GM21528 (cell line): ENCODE measurements around the gene APOL6.
"Not testable (repeated sequence)": the region's sequence is repeated elsewhere in the genome, so short reads cannot be mapped to it uniquely, and the experiment has no call there.

Experiments
- ATAC-seq: cut with Tn5 transposase; IDR thresholded peaks from one replicate; pipeline ENCODE4 v1.9.1; 2021; ENCODE audit warnings: mild to moderate bottlenecking, moderate library complexity; ENCODE audit not compliant: unreplicated experiment, low FRiP score

APOL6 gene

DNA sequence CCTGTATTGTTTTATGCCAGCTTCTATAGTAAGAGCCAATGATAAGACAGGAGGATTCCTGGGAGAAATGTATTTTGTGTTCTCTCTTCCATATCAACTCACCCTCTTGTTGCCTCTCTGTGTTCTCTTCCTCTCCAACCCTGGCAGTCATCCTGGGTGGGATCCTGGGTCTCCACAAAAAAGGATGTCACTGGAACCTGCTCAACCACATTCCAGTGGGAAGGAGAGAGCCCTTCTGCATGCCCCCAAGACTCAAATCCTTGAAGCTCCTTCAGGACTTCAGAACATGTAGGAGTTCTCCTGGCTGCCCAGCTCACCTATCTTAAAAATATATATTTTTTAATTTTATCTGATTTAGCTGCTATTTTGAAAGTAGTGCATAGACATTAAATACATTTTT, 26.1 kb downstream of the APOL6 start:
- no peak for ATAC-seq

DNA sequence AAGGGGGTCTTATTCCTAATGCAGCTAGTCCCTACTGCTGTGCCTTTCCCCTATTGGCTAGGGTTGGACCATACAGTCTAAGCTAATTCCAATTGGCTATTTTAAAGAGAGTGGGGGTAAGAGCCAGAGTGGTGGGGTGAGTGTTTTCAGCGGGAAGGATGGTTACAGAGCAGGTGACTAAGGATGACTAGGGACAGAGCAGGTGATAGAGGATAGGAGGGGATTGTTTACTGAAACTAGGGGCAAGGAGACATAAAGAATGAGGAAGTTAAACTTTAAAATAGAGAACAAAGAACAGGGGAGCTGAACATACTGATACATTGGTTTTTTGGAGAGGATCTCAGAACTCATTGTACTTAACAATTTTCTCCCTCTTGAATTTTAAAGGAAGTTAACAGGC, 27.8 kb downstream of the APOL6 start:
- ATAC-seq: not testable (repeated sequence)

DNA sequence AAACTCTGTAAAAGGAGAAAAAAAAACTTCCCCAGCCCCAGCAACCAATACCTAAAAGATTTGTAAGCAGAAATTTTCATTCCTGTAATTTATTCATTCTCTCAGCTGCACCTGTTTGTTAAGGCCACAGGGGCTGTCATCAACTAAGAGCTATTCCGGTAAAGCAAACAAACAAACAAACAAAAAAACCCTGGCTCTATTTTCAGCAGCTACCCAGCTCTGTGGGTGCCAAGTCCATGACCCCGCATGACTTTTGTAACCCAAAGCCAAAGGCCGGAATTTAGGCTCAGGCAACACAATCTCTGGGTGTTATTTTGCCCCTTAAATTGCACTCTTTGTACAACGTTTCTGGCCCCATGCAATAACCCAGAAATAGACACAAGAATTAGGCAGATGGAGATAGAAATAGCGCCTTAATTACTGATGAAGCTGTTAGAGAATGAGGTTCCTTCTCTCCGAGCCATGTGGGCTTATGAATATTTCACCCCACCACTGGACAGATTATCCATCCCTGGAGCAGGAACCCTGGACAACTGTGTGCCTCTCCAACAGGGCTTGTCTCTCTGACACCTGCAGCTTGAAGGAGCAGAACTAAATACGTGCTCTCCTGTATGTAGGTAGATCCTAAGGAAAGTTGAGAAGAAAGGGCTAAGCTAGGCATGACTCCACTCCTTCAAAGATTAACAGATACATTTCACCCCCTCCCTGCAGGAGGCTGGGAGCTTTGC, 29.4 kb downstream of the APOL6 start:
- ATAC-seq: no peak

DNA sequence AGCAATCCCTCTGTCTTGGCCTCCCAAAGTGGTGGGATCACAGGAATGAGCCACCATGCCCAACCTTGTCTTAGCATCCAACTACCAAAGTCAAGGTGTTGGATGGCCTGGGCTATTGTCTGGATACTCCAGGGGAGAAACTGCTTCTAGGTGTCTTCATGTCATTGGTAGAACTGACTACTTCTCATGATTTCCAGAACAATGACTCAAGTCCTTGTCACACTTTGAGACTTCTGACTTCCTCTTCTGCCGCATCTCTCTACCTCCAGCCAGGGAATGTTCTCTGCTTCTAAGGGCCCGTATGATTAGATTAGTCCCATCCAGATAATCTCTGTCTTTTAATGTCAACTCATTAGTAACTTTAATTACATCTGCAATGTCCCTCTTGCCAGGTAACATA, 30.6 kb downstream of the APOL6 start:
- ATAC-seq: no peak

DNA sequence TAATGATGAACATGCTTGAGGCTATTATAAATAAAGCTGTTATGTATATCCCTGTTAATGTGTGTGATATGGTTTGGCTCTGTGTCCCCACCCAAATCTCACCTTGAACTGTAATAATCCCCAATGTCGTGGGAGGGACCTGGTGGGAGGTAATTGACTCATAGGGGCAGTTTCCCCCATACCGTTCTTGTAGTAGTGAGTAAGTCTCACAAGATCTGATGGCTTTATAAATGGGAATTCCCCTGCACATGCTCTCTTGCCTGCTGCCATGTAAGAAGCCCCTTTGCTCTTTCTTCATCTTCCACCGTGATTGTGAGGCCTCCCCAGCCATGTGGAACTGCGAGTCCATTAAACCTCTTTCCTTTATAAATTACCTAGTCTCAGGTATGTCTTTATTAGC, 31.2 kb downstream of the APOL6 start:
- ATAC-seq: not testable (repeated sequence)

DNA sequence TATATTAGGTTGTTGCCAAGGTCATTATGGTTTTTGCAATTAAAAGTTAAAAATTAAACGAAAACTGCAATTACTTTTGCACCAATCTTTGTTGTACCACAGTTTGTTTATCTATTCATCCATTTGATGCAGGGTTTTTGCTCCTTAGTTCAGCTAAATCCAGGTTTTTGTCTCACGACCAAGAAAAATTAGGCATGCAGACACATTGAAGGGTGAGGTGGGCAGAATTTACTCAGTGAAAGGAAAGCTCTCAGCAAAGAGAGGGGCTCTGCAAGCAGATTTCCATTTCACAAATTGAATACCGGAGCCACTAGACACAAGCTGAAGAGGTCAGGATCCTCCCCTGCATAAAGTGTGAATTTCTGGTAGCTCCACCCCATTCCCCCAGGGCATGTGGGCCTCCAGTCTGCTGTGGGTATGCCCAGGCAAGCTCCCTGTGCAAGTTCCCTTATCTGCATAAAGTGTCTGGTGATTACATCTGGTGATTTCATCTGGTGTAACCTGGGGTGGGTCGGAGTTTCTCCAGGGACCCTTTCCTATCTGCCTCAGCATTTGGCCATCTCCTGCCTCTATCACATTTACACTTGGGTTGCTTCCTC, 33.3 kb downstream of the APOL6 start:
- ATAC-seq: no peak

DNA sequence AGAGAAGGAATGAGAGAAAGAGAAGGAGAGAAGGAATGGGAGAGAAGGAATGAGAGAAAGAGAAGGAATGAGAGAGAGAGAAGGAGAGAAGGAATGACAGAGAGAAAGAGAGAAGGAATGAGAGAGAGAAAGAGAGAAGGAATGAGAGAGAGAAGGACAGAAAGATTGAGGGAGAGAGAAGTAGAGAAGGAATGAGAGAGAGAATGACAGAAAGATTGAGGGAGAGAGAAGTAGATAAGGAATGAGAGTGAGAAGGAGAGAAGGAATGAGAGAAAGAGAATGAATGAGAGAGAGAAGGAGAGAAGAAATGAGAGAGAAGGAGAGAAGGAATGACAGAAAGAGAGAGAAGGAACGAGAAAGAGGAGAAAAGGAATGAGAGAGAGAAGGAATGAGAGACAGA, 35.3 kb downstream of the APOL6 start:
- ATAC-seq: no peak

DNA sequence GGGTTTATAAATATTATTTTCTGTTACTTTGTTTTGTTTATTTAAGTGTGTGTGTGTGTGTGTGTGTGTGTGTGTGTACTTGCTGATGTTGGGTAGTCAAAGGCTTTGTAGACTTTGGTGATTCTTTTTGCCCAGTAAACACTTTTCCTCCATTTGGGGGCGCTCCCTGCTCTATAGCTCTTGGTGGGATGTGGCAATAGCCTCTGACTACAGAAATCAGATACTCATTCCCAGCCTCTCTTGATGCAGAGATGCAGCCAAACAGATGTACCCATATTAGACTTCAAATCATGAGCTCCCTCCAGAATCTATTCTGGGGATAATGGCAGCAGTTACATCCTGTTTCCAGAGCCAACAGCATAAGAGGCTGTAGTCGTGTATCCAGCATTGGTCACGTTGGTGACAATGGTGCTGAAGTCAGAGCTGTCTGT, 36.0 kb downstream of the APOL6 start:
- ATAC-seq: no peak

DNA sequence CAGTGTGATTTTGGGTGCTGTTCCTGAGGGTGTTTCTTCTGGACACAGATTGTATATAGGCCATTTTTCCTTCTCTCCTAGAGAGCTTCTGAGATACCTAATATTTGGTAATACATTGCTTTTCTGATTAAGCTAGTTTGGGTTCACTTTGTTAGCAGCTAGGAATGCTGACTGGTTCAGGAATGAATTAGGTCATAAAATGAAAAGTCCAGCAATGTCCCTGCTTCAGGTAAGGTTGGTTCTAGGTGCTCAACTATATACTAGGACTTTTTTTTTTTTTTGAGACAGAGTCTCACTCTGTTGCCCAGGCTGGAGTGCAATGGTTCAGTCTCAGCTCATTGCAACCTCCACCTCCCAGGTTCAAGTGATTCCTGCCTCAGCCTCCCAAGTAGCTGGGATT, 36.5 kb downstream of the APOL6 start:
- ATAC-seq: no peak

DNA sequence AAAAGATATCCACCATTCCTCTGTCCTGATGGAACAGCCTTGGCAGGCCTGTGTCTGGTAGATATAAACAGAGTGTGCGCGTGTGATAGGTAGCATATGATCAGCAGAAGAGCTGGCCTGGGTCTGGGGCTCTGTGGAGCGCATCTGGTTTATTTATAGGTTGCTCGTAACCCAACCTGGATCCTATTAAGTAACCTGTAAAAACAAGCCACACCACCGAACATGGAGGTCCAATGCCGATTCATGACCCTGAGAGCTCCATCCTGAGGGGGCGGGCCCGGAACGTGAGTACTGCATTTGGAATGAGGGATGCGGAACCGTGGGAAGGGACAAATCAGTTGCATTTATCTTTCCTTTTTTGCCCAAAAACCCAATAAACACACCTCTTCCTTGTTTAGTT, 37.5 kb downstream of the APOL6 start:
- no peak for ATAC-seq

DNA sequence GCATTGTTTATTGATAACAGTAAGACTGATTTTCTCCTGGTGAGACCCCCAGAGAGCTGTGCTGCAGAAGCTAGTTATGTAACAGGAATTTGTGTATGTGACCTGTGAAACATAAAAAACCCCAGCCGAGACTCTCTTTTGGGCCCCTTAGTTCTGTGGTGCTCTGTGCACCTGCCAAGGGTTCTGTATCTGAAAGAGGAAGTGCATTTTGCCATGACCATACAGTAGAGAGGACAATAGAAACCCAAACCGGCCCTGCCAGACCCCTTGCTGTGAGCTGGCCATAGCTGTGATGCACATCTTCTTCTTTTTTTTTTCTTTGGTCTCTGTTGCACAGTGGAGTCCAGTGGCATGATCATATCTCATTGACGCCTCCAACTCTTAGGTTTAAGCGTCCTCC, 38.1 kb downstream of the APOL6 start:
- no peak for ATAC-seq

DNA sequence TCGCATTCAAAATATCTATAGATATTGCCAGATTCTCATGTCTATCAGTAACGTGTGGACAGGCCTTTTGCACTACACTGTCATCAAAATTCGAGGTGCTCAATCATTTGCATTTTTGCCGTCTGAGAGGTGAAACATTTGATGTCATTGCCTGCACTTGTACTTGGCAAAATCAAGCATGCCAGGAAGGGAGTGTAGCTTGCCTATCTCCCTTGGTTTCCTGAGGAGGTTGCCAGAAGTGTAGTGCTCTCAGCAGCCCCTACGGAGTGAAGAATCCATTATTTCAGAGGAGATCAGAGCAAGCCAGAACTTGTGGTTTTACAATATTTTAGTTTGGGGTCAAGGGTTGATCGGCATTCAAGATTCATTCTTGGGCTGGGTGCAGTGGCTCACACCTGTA, 39.2 kb downstream of the APOL6 start:
- no peak for ATAC-seq

DNA sequence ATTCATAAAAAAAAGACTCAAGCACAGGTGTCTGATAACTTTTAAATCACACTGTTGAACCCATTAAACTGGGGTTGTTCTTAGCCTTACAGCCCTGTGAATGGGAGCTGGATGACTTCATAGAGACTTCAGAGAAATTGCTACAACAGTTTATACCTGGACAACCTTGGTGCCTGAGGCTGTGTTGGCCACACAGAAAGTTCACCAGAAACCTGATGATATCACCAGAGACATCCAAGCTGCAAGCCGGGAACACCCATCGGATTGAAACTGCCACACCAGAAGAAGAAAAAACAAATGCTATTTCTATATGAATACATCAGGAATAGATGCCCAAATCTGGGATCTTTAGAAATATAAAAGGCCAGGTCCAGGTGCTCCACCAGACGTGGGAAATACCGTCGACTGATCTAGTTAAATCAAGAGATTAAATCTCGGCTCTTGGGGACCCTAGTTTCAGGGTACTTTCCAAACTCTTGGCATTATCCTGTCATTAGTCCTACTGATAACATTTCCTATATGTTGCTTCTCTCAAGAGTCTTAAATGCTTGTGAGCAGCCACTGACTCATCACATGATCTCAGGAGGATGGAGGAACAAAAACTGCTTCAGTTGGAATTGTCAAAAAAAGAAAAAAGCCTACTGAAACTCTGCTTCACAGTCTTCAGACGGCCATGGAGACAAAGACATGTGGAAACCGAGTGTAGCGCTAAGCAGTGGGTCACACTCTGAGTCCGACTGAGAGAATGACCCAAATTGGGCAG, 40.8 kb downstream of the APOL6 start:
- ATAC-seq: no peak

DNA sequence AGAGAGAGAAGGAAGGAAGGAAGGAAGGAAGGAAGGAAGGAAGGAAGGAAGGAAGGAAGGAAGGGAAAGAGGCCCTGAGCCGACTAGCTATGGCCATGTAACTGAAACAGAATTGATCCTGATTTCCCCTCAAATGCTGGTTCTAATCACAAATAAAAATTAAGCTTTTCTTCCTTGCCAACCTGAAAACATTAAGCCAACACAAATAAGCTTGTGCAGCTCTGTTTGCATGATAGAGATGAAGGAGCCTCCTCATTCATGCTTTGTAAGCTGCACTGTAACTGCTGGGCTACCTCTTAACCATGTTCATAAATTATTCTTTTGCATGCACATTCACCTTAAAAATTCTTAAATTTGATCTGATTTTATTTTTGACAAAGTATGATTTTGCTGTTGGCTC, 41.8 kb downstream of the APOL6 start:
- ATAC-seq: no peak

DNA sequence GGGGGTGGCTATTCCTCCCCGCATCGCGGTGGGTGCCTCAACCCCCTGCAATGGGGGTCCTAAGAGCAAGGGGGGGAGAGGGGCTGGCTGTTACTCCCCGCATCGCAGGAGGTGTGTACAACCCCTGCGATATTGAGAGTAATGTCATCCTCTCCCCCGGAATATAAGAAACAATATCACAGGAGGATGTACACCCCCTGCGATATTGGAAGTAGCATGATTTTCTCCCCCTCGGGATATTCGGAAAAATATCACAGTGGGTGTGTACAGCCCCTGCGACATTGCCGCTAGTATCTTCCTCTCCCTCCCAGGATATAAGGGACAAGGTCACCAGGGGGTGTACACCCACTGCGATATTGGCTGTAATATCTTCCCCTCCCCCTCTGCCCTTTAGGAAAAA, 47.0 kb downstream of the APOL6 start:
- no peak for ATAC-seq

DNA sequence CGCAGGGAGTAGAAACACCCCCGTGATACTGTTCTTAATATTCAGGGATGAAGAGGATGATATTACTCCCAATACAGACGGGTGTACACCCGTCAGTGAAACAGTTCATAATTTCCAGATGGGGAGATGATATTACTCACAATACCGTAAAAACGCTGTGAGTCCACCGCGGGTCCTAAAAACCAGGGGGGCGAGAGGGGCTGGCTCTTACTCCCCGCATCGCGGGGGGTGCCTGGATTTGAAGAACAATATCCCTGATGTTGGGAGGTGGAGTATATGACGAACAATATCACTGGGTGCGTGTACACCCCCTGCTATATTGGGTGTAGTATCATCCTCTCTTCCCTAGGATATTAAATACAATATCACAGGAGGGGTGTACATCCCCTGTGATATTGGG, 48.9 kb downstream of the APOL6 start:
- no peak for ATAC-seq

DNA sequence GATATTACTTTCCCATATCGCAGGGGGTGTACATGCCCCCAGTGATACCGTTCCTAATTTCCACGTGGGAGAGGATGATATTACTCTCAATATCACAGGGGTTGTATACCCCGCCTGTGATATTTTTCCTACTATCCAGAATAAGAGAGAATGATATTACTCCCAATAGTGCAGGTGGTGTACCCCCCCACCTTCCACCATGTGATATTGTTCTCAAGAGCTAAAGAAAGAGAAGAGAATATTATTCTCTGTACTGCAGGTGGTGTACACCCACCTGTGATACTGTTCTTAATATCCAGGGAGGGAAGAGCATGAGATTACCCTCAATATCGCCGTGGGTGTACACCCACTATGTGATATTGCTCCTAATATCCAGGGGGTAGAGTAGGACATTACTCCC, 51.6 kb downstream of the APOL6 start:
- not testable (repeated sequence) for ATAC-seq

DNA sequence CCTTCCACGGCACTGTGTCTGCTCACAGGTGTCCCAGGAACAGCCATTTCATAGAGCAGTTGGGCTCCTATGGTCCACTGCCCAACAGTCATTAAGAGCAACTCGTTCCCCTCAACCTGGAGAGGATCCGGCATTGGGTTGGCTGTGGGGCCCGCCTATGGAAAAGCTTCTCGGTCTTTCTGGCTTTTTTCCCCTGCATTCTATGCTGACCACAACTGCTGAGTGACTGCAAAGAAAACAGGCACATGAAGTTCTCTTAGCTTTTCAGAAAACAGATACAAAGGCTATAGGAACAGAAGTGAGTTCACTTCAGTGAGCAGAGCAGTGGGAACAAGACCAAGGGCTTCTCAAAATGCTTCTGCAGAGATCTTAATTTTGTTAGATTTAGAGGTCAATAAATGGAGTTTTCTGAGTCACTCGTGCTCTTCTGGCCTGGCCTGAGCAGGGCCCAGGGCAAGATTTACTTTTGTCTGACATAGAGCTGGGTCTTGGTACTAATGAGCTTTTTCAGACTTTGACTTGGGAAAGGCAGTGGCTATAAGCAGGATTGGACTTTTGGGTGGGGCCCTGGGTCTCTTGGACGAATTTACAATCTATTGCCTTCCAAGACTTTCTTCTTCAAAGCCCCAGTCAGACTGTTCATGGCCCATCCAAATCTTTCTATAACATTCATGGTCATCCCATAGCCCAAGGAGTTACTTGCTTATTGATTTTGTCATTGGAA, 55.8 kb downstream of the APOL6 start:
- ATAC-seq: no peak

DNA sequence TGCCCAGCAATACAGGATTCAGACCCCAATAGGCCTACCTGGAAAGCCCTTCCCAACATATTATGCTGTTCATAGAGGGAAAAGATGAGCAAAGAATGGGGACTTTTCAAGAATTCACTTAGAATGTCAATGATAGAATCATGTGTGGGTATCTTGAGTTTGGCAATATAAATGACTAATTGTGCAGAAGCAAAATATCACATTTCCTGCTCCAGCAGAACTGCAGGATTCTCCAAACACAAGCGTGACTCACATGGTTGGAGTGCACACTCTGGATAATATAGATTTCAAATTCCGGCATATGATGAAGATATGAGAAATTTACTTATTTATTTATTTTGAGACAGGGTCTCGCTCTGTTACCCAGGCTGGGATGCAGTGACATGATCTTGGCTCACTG, 56.9 kb downstream of the APOL6 start:
- ATAC-seq: no peak

DNA sequence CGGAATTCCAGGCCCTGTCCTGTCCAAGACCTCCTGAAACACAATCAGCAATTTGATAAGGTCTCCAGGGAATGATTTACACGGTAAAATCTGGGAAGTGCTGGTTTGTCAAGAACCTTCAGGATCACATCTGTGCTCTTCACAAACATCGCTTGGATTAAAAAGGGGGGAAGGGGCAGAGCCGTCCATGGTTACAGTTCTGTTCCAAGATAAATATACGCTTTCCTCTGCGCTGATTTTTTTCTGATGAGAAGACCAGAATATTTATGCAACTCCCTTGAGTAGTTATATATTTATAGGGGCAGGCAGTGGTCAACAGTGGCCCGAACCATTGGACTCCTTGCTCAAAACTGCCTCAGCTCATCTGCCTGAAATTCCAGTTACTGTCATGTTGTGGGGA, 60.2 kb downstream of the APOL6 start:
- ATAC-seq: no peak

DNA sequence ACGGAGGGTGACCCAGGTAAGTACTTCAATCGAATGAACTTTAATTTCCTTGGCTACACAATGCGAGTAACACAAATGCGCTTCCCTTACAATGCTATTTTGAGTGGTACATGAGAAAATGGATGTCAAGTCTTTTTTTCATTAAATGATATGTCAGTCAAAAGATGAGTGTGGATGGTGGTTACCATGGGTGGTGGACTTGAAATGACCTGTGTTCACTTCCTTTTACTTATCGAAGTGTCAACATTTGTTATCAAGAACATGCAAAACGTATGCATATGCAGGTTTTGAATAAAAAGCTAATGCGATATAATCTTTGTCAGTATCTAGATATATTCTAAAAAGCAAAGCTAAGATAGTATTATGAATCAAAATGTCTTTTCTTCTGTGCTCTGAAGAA, 60.7 kb downstream of the APOL6 start:
- ATAC-seq: no peak
